A549 treated with AZD9567 at 1 μM for 4 hours (cell line): Measurements from ENCODE around the gene OR14I1. TPM values are rescaled to one million over a fixed set of nuclear protein-coding genes. Genes with fewer than 3 reads are reported as not detected.

Experiments
- total RNA-seq: library from RNA; stranded (reverse); fragments of 200-300 nt; extraction: Qiagen RNA extraction; gene quantifications from 5 replicates; pipeline ENCODE4 v1.2.3, GENCODE V29; 2022; ENCODE audit not compliant: insufficient read depth

The OR14I1 gene
- total RNA-seq = not detected in 5 replicates

DNA sequence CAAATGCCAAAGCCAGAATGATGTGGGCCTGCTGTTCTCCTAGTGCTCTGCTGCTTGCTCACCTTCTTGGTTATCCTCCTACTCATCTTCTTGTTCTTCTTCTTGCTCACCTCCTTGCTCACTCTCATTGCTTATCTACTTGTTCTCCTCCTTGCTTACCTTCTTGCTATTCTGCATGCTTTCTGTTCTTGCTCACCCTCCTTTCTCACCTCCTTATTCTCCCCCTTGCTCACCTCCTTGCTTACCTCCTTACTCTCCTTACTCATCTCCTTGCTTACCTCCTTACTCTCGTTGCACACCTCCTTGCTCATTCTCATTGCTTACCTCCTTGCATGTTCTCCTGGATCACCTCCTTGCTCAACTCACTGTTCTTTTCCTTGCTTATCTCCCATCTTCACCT, at the start of gene OR14I1:
TSS of gene OR14I1 (minus strand) at position 53 of the 400 bp plus-strand sequence.

DNA sequence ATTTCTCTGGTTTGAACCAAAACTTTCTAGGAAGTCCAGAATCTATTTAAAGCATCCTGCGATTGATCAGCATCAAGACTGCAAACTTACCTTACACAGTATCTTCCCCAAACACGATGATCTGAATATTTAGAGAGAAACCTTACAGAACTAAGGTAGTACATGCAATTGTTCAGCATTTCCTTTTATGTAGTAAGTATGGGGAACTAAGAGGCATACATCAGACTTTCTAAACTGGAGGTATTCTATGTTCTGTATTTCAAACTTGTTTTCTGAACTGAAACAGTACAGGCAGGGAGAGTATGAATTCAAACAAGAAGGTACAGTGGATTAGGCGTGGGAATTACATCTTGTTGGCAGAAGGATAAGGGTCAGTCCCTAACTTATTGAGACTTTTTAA, 47.2 kb downstream of the OR14I1 start, which contains the start of gene OR2T27:
TSS of gene OR2T27 (minus strand) at position 175 of the 400 bp plus-strand sequence. CDS start 4,644 bp downstream, outside the sequence.

Other genes starting within 250 kb of the OR14I1 start
- not detected in 5 replicates for gene OR2T3, start 229.4 kb downstream of the OR14I1 start, total RNA-seq
- gene OR2T5, start 214.2 kb downstream of the OR14I1 start, total RNA-seq = not detected in 5 replicates
- gene OR2G6, start 194.7 kb downstream of the OR14I1 start, total RNA-seq = not detected in 5 replicates
- gene OR2T29, start 140.0 kb downstream of the OR14I1 start, total RNA-seq = not detected in 5 replicates
- gene OR2T34, start 128.0 kb downstream of the OR14I1 start, total RNA-seq = not detected in 5 replicates
- gene OR2T10, start 105.1 kb downstream of the OR14I1 start, total RNA-seq = not detected in 5 replicates
- not detected in 5 replicates for gene OR2T11, start 67.7 kb downstream of the OR14I1 start, total RNA-seq
- not detected in 5 replicates for gene OR2T35, start 57.5 kb downstream of the OR14I1 start, total RNA-seq
- gene OR2T27, start 47.2 kb downstream of the OR14I1 start, total RNA-seq = not detected in 5 replicates
- gene LYPD8, start 53.0 kb upstream of the OR14I1 start, total RNA-seq = 0.06 to 0.16 TPM (median 0.11 TPM) in 4 of 5 replicates, not detected in the other
- gene SH3BP5L, start 123.1 kb upstream of the OR14I1 start, total RNA-seq = 20.1 to 27.0 TPM (median 24.3 TPM) in 5 replicates
- 17.7 to 21.0 TPM (median 20.8 TPM) in 5 replicates for gene ZNF672, start 135.5 kb upstream of the OR14I1 start, total RNA-seq
- 13.2 to 21.2 TPM (median 20.0 TPM) in 5 replicates for gene ZNF692, start 156.3 kb upstream of the OR14I1 start, total RNA-seq
- gene PGBD2, start 203.5 kb upstream of the OR14I1 start, total RNA-seq = 3.1 to 4.8 TPM (median 4.3 TPM) in 5 replicates